ENCODE results near the gene WBP1L. TPM values are rescaled to one million over a fixed set of nuclear protein-coding genes. Genes with fewer than 3 reads are reported as not detected.

The WBP1L gene
- total and polyA plus RNA-seq, 12 donors, result 14.3 to 33.3 (median 20.7) TPM

DNA sequence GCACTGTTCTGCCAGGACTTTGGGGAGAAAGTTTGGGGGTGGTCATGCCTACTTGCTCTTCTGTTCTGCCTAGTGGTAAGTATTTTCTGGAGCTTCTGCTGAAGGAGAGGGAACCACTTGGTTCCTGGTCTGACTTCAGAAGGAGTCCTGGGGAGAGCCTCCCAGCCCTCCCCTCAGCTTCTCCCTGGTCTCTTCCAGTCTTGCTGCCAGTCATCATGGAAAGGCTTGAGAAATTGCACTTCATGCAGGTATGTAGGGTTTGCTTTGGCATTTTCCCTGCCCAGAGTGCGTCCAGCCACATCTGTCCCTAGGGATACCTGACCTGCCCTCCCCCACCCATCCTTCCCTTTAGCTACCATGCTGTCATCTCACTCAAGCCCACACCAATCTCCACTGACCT lies 11.1 kb upstream of the WBP1L start:
- Histone ChIP-seq H3K27me3 (no peaks in the 10 kb centered on the region), H3K36me3 (peaks cover 0 to 38% (median 0%) of the 10 kb centered on the region in 9 donors), H3K9me3 (no peaks in the 10 kb centered on the region), H3K4me1 (peaks cover 0 to 13% (median 6%) of the 10 kb centered on the region in 9 donors), H3K27ac (no peak overlapping the region), H3K4me3 (no peak overlapping the region)
- WGBS, 2 donors, result 0 to 77% methylated on average over 1 of the region's 1 CpG
- no peak for ATAC-seq
- intact Hi-C loops (cut with DNase I), result loop anchor here in 8 of 10 donors (2.0 to 10.0 kb wide), 8 partner anchors 90 to 335 kb away; partner anchors contain the start of gene CYP17A1 (in 2 of the 8)
- no peak for DNase-seq
- TF ChIP-seq, protein P1, sequence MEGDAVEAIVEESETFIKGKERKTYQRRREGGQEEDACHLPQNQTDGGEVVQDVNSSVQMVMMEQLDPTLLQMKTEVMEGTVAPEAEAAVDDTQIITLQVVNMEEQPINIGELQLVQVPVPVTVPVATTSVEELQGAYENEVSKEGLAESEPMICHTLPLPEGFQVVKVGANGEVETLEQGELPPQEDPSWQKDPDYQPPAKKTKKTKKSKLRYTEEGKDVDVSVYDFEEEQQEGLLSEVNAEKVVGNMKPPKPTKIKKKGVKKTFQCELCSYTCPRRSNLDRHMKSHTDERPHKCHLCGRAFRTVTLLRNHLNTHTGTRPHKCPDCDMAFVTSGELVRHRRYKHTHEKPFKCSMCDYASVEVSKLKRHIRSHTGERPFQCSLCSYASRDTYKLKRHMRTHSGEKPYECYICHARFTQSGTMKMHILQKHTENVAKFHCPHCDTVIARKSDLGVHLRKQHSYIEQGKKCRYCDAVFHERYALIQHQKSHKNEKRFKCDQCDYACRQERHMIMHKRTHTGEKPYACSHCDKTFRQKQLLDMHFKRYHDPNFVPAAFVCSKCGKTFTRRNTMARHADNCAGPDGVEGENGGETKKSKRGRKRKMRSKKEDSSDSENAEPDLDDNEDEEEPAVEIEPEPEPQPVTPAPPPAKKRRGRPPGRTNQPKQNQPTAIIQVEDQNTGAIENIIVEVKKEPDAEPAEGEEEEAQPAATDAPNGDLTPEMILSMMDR (IDR thresholded peaks at IDR 0.05), result no peak

DNA sequence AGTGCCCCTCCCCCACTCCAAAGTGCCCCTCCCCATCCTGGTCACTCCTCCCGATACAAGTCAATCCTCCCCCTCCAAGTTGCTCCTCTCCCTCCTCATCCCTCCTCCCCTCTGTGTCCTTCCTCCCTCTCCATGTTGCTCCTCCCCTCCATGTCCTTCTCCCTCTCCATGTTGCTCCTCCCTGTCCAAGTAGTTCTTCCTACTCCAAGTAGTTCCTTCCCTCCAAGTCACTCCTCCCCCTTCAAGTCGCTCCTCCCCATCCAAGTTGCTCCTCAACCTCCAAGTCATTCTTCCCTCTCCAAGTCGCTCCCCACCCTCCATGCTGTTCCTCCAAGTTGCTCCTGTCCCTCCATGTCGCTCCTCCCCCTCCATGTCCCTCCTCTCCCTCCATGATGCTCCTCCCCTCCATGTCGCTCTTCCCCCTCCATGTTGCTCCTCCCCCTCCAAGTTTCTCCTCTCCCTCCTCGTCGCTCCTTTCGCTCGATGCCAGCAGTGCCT lies 8.6 kb upstream of the WBP1L start:
- Histone ChIP-seq H3K27ac (no peak overlapping the region), H3K4me3 (no peak overlapping the region), H3K4me1 (peaks cover 0 to 19% (median 4%) of the 10 kb centered on the region in 9 donors), H3K36me3 (peaks cover 0 to 36% (median 0%) of the 10 kb centered on the region in 9 donors), H3K9me3 (no peaks in the 10 kb centered on the region), H3K27me3 (no peaks in the 10 kb centered on the region)
- no peak for DNase-seq
- TF ChIP-seq, protein P1 (IDR thresholded peaks at IDR 0.05), result no peak
- 80 to 81% methylated on average over 9 of the region's 9 CpGs for WGBS, 2 donors
- intact Hi-C loops (cut with DNase I), result loop anchor here in 4 of 10 donors (10.0 kb wide), 3 partner anchors 90 to 330 kb away; partner anchors contain the start of gene CYP17A1 (in 2 of the 4)
- peak in 7 of 8 donors; percentile 6 to 68 (median 37) for ATAC-seq

DNA sequence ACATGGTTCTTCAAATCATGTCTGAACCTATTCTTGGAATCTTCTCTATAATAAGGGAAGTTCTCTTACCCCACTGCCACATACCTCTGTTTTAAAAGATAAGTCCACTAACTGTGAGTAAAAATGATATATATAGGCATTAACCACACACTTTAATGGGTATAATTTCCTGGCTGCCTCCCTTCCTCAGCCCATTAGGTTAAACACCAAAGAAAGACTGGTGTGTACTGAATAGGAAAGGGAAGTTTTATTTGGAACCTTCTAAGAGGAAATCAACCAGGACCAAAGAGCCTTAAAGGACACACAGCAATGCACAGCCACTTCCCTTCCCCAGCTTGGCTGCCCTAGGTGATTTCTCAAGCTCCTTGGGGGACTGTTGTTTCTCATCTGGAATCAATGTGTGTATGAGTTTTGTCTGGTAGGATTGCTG lies 5.0 kb upstream of the WBP1L start:
- peaks cover 0 to 21% (median 0%) of the 10 kb centered on the region in 9 donors for H3K36me3 ChIP-seq
- ATAC-seq, result no peak
- peak overlapping the region in 7 of 10 donors; percentile 15 to 56 (median 41) for H3K27ac ChIP-seq
- H3K27me3 ChIP-seq, result no peaks in the 10 kb centered on the region
- no peak overlapping the region for H3K4me3 ChIP-seq
- H3K9me3 ChIP-seq, result no peaks in the 10 kb centered on the region
- H3K4me1 ChIP-seq, result peaks cover 0 to 36% (median 7%) of the 10 kb centered on the region in 9 donors
- intact Hi-C loops (cut with DNase I), result loop anchor here in 4 of 10 donors (10.0 kb wide), 3 partner anchors 86 to 326 kb away; partner anchors contain the start of gene CYP17A1 (in 2 of the 4)
- TF ChIP-seq, protein P1 (IDR thresholded peaks at IDR 0.05), result no peak
- DNase-seq, result no peak

DNA sequence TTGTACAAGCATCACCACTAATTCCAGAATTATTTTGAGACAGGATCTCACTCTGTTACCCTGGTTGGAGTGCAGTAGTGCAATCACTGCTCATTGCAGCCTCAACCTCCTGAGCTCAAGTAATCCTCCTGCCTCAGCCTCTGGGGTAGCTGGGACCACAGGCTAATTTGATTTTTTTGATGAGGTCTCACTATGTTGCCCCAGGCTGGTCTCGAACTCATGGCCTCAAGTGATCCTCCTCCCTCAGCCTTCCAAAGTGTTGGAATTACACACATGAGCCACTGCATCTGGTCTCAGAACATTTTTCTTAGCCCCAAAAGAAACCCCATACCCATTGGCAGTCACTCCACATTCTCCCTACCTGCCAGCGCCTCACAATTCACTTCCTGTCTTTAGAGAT lies 3.5 kb upstream of the WBP1L start:
- Histone ChIP-seq H3K27me3 (no peaks in the 10 kb centered on the region), H3K36me3 (peaks cover 0 to 16% (median 0%) of the 10 kb centered on the region in 9 donors), H3K4me3 (no peak overlapping the region), H3K9me3 (no peaks in the 10 kb centered on the region), H3K4me1 (peaks cover 0 to 45% (median 18%) of the 10 kb centered on the region in 9 donors), H3K27ac (peak overlapping the region in 1 of 10 donors; percentile 2)
- 63 to 77% methylated on average over 2 of the region's 2 CpGs for WGBS, 2 donors
- TF ChIP-seq, protein P1 (IDR thresholded peaks at IDR 0.05), result no peak
- DNase-seq (no peak), ATAC-seq (no peak)
- intact Hi-C loops (cut with DNase I), result loop anchor here in 5 of 10 donors (5.0 to 10.0 kb wide), 3 partner anchors 37 to 77 kb away; no protein-coding TSS in a partner anchor

Data from heart right ventricle (tissue), 16 donors.